Epithelial cell of esophagus (primary cell): ENCODE data around the gene CIART.
"Not testable (repeated sequence)": the region's sequence is repeated elsewhere in the genome, so short reads cannot be mapped to it uniquely, and the experiment has no call there.

Experiments used
- DNase-seq: peaks from one replicate; pipeline ENCODE4 v3.0.0; 2010; ENCODE audit warnings: low read depth
- H3K4me3 ChIP-seq: 2 replicates; pipeline ENCODE4 v1.5.1; 2011; ENCODE audit warnings: mild to moderate bottlenecking, low read length, control low read depth
- TF ChIP-seq, protein P1 (sequence below): IDR thresholded peaks from 2 replicates; pipeline ENCODE4 v1.5.1; 2011; ENCODE audit warnings: low read depth, mild to moderate bottlenecking, low read length, control low read depth, inconsistent platforms; ENCODE audit not compliant: insufficient read depth; ENCODE audit errors: missing control alignments

CIART gene

DNA sequence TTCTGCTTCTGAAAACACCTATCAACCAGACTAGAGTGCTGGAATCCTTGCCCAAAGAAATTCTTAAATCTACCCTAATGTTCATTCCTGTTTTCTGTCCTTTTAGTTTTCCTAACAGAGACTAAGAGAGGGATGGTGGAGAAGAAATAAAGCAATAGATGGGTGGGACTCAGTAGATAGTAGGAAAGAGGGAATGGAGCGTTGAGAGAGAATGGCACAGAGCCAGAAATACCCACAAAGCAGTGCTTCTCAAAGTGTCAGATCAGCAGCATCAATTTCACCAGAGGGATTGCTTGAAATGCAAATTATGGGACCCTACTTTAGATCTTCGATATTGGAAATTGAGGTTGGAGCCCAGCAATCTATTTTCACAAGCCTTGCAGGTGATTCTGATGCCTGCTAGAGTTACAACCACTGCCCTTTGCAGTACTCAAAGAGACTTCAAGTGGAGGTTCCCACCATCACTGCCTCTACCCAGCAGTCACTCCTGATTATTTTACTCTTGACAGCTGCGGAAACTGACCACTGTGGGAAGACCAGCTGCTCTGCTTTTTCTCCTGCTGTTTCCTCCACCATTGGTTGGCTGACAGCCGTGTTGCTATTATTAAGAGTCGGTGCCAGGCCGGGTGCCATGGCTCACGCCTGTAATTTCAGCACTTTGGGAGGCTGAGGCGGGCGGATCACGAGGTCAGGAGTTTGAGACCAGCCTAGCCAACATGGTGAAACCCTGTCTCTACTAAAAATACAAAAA is 27.6 kb downstream of the CIART start:
- TF ChIP-seq, protein P1, sequence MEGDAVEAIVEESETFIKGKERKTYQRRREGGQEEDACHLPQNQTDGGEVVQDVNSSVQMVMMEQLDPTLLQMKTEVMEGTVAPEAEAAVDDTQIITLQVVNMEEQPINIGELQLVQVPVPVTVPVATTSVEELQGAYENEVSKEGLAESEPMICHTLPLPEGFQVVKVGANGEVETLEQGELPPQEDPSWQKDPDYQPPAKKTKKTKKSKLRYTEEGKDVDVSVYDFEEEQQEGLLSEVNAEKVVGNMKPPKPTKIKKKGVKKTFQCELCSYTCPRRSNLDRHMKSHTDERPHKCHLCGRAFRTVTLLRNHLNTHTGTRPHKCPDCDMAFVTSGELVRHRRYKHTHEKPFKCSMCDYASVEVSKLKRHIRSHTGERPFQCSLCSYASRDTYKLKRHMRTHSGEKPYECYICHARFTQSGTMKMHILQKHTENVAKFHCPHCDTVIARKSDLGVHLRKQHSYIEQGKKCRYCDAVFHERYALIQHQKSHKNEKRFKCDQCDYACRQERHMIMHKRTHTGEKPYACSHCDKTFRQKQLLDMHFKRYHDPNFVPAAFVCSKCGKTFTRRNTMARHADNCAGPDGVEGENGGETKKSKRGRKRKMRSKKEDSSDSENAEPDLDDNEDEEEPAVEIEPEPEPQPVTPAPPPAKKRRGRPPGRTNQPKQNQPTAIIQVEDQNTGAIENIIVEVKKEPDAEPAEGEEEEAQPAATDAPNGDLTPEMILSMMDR = no peak

DNA sequence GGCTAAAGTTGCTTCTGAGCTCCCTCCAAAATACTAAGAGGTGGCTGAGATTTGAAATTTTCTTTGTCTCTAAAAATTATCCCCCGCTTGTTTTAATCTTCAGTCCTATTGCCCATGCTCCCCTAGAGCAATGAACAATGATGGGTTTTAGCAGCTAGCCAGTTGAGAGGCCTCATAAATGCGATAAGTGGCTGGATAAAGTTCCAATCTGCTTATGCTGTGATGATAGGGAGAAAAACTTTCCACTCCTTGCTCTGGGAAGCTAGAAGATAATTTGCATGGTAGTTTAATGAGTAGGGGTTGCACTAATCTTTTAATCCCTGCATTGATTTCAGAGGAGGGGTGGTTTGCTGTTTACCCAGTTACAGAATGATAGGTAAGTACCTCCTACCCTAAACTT is 29.4 kb downstream of the CIART start:
- no peak for DNase-seq
- H3K4me3 ChIP-seq = no peak overlapping the region
- TF ChIP-seq, protein P1 = no peak

More for the DNA sequence above, 27.6 kb downstream of the CIART start:
- H3K4me3 ChIP-seq = no peak overlapping the region
- DNase-seq = no peak

DNA sequence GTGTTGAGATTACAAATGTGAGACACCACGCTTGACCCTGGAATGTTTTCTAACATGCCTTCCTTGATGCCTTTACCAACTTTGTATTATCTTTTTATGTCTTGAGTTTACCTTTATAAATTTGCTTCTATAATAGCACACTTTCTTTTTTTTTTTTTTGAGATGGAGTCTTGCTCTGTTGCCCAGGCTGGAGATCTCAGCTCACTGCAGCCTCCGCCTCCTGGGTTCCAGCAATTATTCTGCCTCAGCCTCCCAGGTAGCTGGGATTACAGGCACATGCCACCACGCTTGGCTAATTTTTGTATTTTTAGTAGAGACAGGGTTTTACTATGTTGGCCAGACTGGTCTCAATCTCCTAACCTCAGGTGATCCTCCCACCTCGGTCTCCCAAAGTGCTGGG is 32.3 kb downstream of the CIART start:
- H3K4me3 ChIP-seq, DNase-seq: not testable (repeated sequence)

DNA sequence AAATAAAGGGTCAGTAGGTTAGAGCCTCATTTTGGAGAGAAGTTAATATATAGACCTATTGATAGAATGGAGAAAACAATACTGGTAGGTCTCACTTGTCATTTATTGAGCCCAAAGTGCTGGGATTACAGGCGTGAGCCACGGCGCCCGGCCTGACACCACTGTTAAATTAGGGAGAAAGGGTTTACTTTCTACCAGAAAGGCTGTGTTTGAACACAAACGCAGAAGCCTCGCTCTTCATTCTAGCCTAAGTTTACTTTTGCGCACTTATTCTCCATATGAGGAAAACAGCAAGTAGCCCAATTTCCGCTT is 38.3 kb downstream of the CIART start:
- H3K4me3 ChIP-seq = peak overlapping the region; percentile 65
- TF ChIP-seq, protein P1 = no peak
- no peak for DNase-seq

DNA sequence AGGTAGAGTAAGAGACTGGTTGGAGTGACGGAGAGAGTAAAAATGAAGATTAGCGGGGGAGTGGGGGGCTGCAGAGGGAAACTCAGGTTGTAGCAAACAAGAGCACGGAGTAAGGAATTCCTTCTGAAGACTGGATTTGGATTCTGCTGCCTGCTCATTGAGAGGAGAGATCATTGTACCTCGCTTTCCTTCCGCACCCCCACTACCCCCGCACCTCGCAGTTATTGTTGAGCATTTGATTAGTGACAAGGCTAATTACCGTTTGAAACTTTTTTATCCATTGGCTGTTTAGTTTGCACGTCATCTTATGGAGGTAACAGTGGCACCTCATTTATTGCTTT is 39.4 kb downstream of the CIART start:
- no peak for DNase-seq
- TF ChIP-seq, protein P1 = no peak
- peak overlapping the region; percentile 65 for H3K4me3 ChIP-seq

DNA sequence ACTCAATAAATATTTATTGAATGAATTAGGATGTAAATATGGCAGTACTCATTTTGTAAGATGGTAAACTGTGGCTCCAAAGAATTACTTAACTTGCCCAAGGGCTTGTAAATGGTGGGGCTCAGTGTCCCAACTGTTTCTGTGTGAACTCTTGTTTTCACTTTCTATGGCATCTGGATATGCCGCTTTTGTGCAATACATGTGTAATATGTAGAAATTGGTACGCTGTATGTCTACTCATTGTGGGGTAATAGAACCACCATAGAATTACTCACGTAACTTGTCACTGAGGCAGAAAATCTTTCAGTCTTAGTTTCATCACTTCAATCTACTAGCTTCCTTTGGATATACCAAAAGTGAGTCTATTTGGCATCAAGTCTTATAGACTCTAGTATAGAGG is 40.0 kb downstream of the CIART start:
- TF ChIP-seq, protein P1 = no peak
- DNase-seq = peak; percentile 64
- peak overlapping the region; percentile 65 for H3K4me3 ChIP-seq

DNA sequence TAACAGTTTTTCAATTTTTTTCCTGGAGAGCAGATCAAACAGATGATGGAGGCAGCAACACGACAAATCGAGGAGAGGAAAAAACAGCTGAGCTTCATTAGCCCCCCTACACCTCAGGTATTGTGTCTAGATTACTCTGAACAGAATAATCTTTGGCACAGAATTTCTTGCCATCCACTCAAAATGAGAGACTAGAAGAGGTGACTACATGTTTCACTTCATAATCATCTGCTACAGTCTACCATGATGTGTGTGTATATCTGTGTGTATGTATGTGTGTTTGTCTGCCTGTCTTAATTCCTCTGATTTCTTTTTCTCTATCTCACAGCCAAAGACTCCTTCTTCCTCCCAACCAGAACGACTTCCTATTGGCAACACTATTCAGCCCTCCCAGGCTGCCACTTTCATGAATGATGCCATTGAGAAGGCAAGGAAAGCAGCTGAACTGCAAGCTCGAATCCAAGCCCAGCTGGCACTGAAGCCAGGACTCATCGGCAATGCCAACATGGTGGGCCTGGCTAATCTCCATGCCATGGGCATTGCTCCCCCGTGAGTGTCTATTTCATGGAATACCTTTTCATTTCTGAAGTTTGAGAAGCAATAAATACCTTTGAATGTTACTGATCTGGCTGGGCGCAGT is 50.4 kb downstream of the CIART start:
- TF ChIP-seq, protein P1 = no peak
- no peak for DNase-seq
- H3K4me3 ChIP-seq = no peak overlapping the region
